Thoracic aorta (tissue), 2 donors: ENCODE results near the gene ASPN. TPM values are rescaled to one million over a fixed set of nuclear protein-coding genes. Genes with fewer than 3 reads are reported as not detected.

Experiments
- ATAC-seq: fragments of 150-250 bp; one replicate; pipeline ENCODE4 v1.8.0; 2017; ENCODE audit warnings: low read depth; ENCODE audit not compliant: insufficient number of reproducible peaks, low FRiP score
- DNase-seq: peaks from one replicate; pipeline ENCODE4 v3.0.0-alpha.2; 2020; ENCODE audit warnings: low spot score
- H3K27ac ChIP-seq, 2 donors: fragments of 200-600 bp; sonication (generic); 1 replicate in 1 of 2; 2 replicates in 1 of 2; pipeline ENCODE4 v1.5.1; 2016; ENCODE audit warnings: mild to moderate bottlenecking in 2 of 2, moderate library complexity in 2 of 2
- H3K27me3 ChIP-seq: fragments of 200-600 bp; sonication (generic); replicated peaks from 2 replicates; pipeline ENCODE4 v1.6.0; 2016; ENCODE audit warnings: mild to moderate bottlenecking; ENCODE audit not compliant: insufficient read depth
- H3K36me3 ChIP-seq: fragments of 200-600 bp; sonication (generic); one replicate; pipeline ENCODE4 v1.5.1; 2016
- H3K4me1 ChIP-seq, 2 donors: fragments of 200-600 bp; sonication (generic); 1 replicate in 1 of 2; 2 replicates in 1 of 2; pipeline versions ENCODE4 v1.5.1 to v1.6.0; 2016; ENCODE audit warnings: low read depth in 2 of 2, mild to moderate bottlenecking in 1 of 2; ENCODE audit not compliant: control insufficient read depth in 1 of 2
- H3K4me3 ChIP-seq: fragments of 200-600 bp; sonication (generic); 2 replicates; pipeline ENCODE4 v1.5.1; 2016; ENCODE audit warnings: mild to moderate bottlenecking
- H3K9me3 ChIP-seq: fragments of 200-600 bp; sonication (generic); 2 replicates; pipeline ENCODE4 v1.5.1; 2016
- total RNA-seq, 2 donors: library from RNA; depleted of rRNA; stranded (reverse); fragments of >200 nt; gene quantifications; one replicate each; pipeline versions ENCODE4 v1.1.0 to v1.2.3, GENCODE V29; 2016
- TF ChIP-seq, protein P1 (sequence below): fragments of 200-600 bp; sonication (generic); IDR thresholded peaks from one replicate; pipeline ENCODE4 v1.5.1; 2019; ENCODE audit warnings: antibody characterized with exemption

ASPN gene
- total RNA-seq, 2 donors from 2014 or later, result 110 to 122 TPM

DNA sequence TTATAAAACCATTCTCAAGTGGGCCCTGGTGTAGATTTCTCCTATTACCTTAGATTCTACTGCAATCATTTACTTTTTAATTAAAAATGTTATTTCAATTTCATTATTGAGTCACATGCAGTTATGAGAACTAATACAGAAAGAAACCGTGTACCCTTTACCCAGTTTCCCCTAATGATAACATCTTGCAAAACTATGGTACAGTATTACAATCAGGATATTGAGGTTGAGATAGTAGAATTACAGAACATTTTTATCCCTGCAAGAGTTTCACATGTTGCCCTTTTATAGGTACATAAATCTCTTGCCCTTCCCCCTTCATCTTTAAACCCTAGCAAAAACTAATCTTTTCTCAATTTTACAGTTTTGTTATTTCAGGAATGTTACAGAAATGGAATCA, 47.0 kb downstream of the ASPN start:
- Histone ChIP-seq H3K27me3 (no peaks in the 10 kb centered on the region), H3K27ac (no peak overlapping the region), H3K4me3 (no peak overlapping the region), H3K4me1 (peaks cover 5 to 15% of the 10 kb centered on the region in 2 donors), H3K36me3 (no peaks in the 10 kb centered on the region), H3K9me3 (no peaks in the 10 kb centered on the region)
- TF ChIP-seq, protein P1, sequence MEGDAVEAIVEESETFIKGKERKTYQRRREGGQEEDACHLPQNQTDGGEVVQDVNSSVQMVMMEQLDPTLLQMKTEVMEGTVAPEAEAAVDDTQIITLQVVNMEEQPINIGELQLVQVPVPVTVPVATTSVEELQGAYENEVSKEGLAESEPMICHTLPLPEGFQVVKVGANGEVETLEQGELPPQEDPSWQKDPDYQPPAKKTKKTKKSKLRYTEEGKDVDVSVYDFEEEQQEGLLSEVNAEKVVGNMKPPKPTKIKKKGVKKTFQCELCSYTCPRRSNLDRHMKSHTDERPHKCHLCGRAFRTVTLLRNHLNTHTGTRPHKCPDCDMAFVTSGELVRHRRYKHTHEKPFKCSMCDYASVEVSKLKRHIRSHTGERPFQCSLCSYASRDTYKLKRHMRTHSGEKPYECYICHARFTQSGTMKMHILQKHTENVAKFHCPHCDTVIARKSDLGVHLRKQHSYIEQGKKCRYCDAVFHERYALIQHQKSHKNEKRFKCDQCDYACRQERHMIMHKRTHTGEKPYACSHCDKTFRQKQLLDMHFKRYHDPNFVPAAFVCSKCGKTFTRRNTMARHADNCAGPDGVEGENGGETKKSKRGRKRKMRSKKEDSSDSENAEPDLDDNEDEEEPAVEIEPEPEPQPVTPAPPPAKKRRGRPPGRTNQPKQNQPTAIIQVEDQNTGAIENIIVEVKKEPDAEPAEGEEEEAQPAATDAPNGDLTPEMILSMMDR, result no peak
- DNase-seq (no peak), ATAC-seq (no peak)

DNA sequence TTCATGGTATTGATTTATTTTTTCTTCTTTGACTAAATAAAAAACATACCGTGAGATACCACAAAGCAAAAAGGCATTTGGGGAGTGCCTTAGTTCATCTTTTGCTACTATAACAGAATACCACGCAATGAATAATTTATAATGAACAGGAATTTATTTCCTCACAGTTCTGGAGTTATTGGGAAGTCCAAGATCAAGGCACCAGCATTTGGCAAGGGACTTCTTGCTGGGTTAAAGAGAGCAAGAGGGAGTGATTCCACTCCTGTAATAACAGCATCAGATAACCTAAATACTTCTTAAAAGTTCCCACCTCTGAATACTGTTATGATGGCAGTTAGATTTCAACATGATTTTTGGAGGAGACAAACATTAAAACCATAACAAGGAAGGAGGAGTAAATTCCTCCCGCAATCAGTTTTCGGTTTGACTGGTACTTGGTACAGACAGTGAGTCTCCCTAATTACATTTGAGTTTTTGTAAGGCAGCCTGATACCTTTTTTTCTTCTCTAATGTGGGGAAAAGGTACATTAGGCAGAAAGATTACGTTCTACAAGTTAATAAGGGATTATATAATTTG, 49.2 kb downstream of the ASPN start:
- H3K9me3 ChIP-seq, result no peaks in the 10 kb centered on the region
- no peaks in the 10 kb centered on the region for H3K4me1 ChIP-seq
- DNase-seq (no peak), ATAC-seq (no peak)
- H3K36me3 ChIP-seq, result no peaks in the 10 kb centered on the region
- H3K4me3 ChIP-seq, result no peak overlapping the region
- H3K27me3 ChIP-seq, result no peaks in the 10 kb centered on the region
- TF ChIP-seq, protein P1, result no peak
- no peak overlapping the region for H3K27ac ChIP-seq

DNA sequence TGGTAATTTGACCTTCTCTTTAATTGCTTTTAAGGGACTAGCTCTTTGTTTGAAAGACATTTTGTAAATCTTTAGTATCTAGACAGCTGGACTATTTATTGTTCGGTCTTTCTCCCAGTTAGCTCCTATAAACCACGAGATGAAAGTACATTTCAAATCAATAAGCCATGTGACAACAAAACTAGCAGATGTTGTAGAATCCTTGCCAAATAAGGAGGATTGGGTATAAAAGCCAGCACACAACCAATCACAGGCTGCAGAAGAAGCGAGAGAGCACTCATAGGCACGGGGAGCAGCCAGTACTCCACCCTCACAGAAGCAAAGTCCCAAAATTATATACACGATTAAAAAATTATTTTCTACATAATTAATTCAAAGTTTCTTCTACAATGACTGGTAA, 50.0 kb downstream of the ASPN start:
- no peak overlapping the region for H3K27ac ChIP-seq
- no peak for ATAC-seq

DNA sequence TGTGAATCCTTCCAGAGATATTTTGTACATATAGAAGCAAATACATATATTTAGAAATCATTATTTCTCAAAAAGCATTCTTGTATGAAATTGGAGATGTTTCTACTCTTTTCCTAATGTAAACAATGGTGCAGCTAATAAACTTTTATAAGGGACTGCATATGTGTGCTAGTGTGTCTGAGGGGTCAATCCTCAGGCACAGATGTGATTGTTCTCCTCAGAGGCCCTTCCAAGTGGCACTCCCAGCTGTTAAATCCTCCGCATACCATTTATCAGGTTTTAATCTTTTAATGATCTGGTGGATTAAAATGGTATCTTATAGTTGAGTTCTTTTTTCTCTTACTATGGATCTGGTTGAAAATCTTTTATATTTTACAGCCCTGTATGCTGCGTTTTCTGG, 52.5 kb downstream of the ASPN start:
- Histone ChIP-seq H3K9me3 (no peaks in the 10 kb centered on the region), H3K4me1 (peaks cover 7 to 23% of the 10 kb centered on the region in 2 donors), H3K27ac (no peak overlapping the region), H3K27me3 (no peaks in the 10 kb centered on the region), H3K4me3 (no peak overlapping the region), H3K36me3 (no peaks in the 10 kb centered on the region)
- no peak for ATAC-seq
- DNase-seq, result no peak
- TF ChIP-seq, protein P1, result no peak

More for the DNA sequence above, 50.0 kb downstream of the ASPN start:
- Histone ChIP-seq H3K9me3 (no peaks in the 10 kb centered on the region), H3K4me3 (no peak overlapping the region), H3K27me3 (no peaks in the 10 kb centered on the region), H3K36me3 (no peaks in the 10 kb centered on the region), H3K4me1 (no peaks in the 10 kb centered on the region)
- TF ChIP-seq, protein P1, result no peak
- DNase-seq, result no peak

DNA sequence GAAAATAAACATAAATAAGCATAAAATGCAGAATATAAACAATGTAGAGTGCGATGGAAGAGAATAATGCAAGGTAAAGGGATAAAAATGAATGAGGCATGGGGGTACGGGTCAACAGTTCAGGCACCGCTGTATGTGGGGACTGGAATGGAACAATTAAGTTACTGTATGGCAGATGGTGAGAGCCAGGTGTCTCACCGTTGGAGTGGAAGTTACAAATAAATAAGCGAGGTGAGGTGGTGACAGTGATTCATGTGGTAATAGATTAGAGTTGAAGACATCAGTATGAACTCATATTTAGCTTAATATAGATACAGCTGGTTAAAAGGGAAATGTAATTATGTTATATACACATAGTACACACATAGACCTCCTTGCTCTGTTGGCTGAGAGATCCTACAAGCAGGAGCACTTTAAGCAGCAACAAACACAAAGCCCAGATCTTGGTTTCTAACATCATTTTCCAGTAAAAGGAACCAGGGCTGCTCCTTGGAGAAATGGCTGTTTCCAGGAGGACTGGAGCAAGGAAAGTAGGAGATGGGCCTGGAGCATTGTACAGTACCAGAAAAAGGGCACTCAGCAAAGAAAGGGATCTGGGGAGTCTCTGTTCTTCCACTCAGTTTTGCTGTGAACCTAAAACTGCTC, 55.7 kb downstream of the ASPN start:
- Histone ChIP-seq H3K4me3 (no peak overlapping the region), H3K27me3 (no peaks in the 10 kb centered on the region), H3K27ac (peak overlapping the region in 1 of 2 donors; percentile 13), H3K4me1 (peaks cover 7 to 34% of the 10 kb centered on the region in 2 donors), H3K9me3 (no peaks in the 10 kb centered on the region), H3K36me3 (no peaks in the 10 kb centered on the region)
- DNase-seq (no peak), ATAC-seq (no peak)
- TF ChIP-seq, protein P1, result no peak
